ENCODE data around the gene HERC2.

DNA sequence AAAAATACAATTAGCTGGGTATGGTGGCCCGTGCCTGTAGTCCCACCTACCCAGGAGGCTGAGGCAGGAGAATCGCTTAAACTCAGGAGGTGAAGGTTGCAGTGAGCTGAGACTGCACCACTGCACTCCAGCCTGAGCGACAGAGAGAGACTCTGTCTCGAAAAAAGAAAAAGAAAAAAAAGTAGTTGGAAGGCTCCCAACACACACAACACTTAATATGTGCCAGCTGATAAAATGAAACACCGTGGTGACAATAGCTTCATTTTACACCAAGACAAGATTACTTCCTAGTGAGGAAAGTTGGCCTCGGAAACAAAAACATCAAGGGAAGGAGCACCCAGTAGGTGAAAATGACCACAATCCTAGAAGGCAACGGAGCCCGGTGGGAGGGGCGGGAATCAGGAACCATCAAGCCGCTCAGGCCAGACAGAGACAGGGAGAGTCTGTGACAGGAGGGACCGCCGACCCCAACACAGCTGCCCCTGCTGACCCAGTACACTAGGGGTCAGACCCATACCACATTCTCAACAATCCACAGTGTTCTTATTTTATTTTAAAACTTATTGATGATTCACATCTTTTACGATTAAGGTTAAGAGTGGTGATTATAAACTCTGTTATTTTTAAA is 168.4 kb downstream of the HERC2 start:
- TF ChIP-seq CTCF (IDR thresholded peaks at IDR 0.05; ENCODE audit: borderline replicate concordance, extremely low read depth, low read length, poor library complexity, severe bottlenecking), result no peak
- no peak for TF ChIP-seq EZH2 (IDR thresholded peaks at IDR 0.05; ENCODE audit: borderline replicate concordance, low read depth, low read length, severe bottlenecking)

All from DND-41 (cell line).